ENCODE measurements around the gene TSPYL6. TPM values are rescaled to one million over a fixed set of nuclear protein-coding genes. Genes with fewer than 3 reads are reported as not detected.
"Not testable (repeated sequence)": the region's sequence is repeated elsewhere in the genome, so short reads cannot be mapped to it uniquely, and the experiment has no call there.

The TSPYL6 gene
- total RNA-seq: not detected

GRCh38 chr2:54256091-54256694, at the start of gene TSPYL6:
TSPYL6 (minus strand) TSS chr2:54256229; CDS start chr2:54256151, 78 bp downstream.
- H3K27ac Mint-ChIP-seq: no peak within 1 kb of the TSS
- no peaks in the 10 kb centered on the region for H3K4me1 Mint-ChIP-seq (ENCODE audit: low read depth)
- intact Hi-C loops (cut with micrococcal nuclease): no loop called here
- peaks cover 10% of the 10 kb centered on the region for H3K36me3 Mint-ChIP-seq (ENCODE audit: low read depth)
- no peak within 1 kb of the TSS for H3K4me3 Mint-ChIP-seq
- peaks cover 2% of the 10 kb centered on the region for H3K9me3 Mint-ChIP-seq
- CTCF ChIA-PET: no interaction called here
- DNase-seq: no peak
- no peaks in the 10 kb centered on the region for H3K27me3 Mint-ChIP-seq (ENCODE audit: low read depth)

- intact Hi-C loops (cut with micrococcal nuclease): no loop called here
- no peaks in the 10 kb centered on the region for H3K27me3 Mint-ChIP-seq (ENCODE audit: low read depth)
- DNase-seq: no peak
- no peak overlapping the region for H3K4me3 Mint-ChIP-seq
- no peaks in the 10 kb centered on the region for H3K36me3 Mint-ChIP-seq (ENCODE audit: low read depth)
- CTCF ChIA-PET: no interaction called here
- H3K27ac Mint-ChIP-seq: no peak overlapping the region
- no peaks in the 10 kb centered on the region for H3K4me1 Mint-ChIP-seq (ENCODE audit: low read depth)
- no peaks in the 10 kb centered on the region for H3K9me3 Mint-ChIP-seq
Observed at GRCh38 chr2:54303631-54304030, 47.6 kb upstream of the TSPYL6 start.

GRCh38 chr2:54298514-54298913, 42.5 kb upstream of the TSPYL6 start:
- H3K27ac Mint-ChIP-seq: no peak overlapping the region
- H3K9me3 Mint-ChIP-seq: no peaks in the 10 kb centered on the region
- H3K4me1 Mint-ChIP-seq (ENCODE audit: low read depth): no peaks in the 10 kb centered on the region
- CTCF ChIA-PET: interaction anchor here (0.6 kb wide), 2 partner anchors 49 to 573 kb away, joined by 3 to 5 read pairs; no protein-coding TSS in a partner anchor
- H3K27me3 Mint-ChIP-seq (ENCODE audit: low read depth): no peaks in the 10 kb centered on the region
- H3K36me3 Mint-ChIP-seq (ENCODE audit: low read depth): no peaks in the 10 kb centered on the region
- intact Hi-C loops (cut with micrococcal nuclease): no loop called here
- H3K4me3 Mint-ChIP-seq: no peak overlapping the region
- DNase-seq: no peak

- H3K36me3 Mint-ChIP-seq (ENCODE audit: low read depth): peaks cover 1% of the 10 kb centered on the region
- H3K4me1 Mint-ChIP-seq (ENCODE audit: low read depth): no peaks in the 10 kb centered on the region
- H3K4me3 Mint-ChIP-seq: no peak overlapping the region
- no peaks in the 10 kb centered on the region for H3K9me3 Mint-ChIP-seq
- CTCF ChIA-PET: no interaction called here
- no peak for DNase-seq
- H3K27ac Mint-ChIP-seq: no peak overlapping the region
- intact Hi-C loops (cut with micrococcal nuclease): no loop called here
- no peaks in the 10 kb centered on the region for H3K27me3 Mint-ChIP-seq (ENCODE audit: low read depth)
Observed at GRCh38 chr2:54295911-54296310, 39.9 kb upstream of the TSPYL6 start.

- H3K4me1 Mint-ChIP-seq (ENCODE audit: low read depth); H3K27ac Mint-ChIP-seq; intact Hi-C loops (cut with micrococcal nuclease); DNase-seq; H3K4me3 Mint-ChIP-seq; CTCF ChIA-PET; H3K9me3 Mint-ChIP-seq; H3K36me3 Mint-ChIP-seq (ENCODE audit: low read depth); H3K27me3 Mint-ChIP-seq (ENCODE audit: low read depth): not testable (repeated sequence)
Observed at GRCh38 chr2:54294665-54295064, 38.6 kb upstream of the TSPYL6 start.

GRCh38 chr2:54290356-54291025, 34.5 kb upstream of the TSPYL6 start:
- DNase-seq: no peak
- CTCF ChIA-PET: interaction anchor here (1.0 kb wide), 1 partner anchor 78 kb away, joined by 3 read pairs; no protein-coding TSS in a partner anchor
- H3K27me3 Mint-ChIP-seq (ENCODE audit: low read depth): no peaks in the 10 kb centered on the region
- H3K27ac Mint-ChIP-seq: no peak overlapping the region
- H3K4me1 Mint-ChIP-seq (ENCODE audit: low read depth): no peaks in the 10 kb centered on the region
- H3K4me3 Mint-ChIP-seq: no peak overlapping the region
- intact Hi-C loops (cut with micrococcal nuclease): no loop called here
- H3K36me3 Mint-ChIP-seq (ENCODE audit: low read depth): peaks cover 1% of the 10 kb centered on the region
- no peaks in the 10 kb centered on the region for H3K9me3 Mint-ChIP-seq

- no peak for DNase-seq
- CTCF ChIA-PET: no interaction called here
- intact Hi-C loops (cut with micrococcal nuclease): no loop called here
- Mint-ChIP-seq H3K27me3 (ENCODE audit: low read depth) (no peaks in the 10 kb centered on the region), H3K4me1 (ENCODE audit: low read depth) (no peaks in the 10 kb centered on the region), H3K9me3 (no peaks in the 10 kb centered on the region), H3K36me3 (ENCODE audit: low read depth) (peaks cover 4% of the 10 kb centered on the region), H3K4me3 (no peak overlapping the region), H3K27ac (no peak overlapping the region)
Observed at GRCh38 chr2:54289917-54290316, 33.9 kb upstream of the TSPYL6 start.

GRCh38 chr2:54287532-54287931, 31.5 kb upstream of the TSPYL6 start:
- CTCF ChIA-PET: no interaction called here
- Mint-ChIP-seq H3K9me3 (no peaks in the 10 kb centered on the region), H3K4me3 (no peak overlapping the region), H3K36me3 (ENCODE audit: low read depth) (peaks cover 4% of the 10 kb centered on the region), H3K27ac (no peak overlapping the region), H3K27me3 (ENCODE audit: low read depth) (no peaks in the 10 kb centered on the region), H3K4me1 (ENCODE audit: low read depth) (no peaks in the 10 kb centered on the region)
- intact Hi-C loops (cut with micrococcal nuclease): no loop called here
- no peak for DNase-seq

- Mint-ChIP-seq H3K4me1 (ENCODE audit: low read depth) (peaks cover 4% of the 10 kb centered on the region), H3K27me3 (ENCODE audit: low read depth) (no peaks in the 10 kb centered on the region), H3K36me3 (ENCODE audit: low read depth) (peaks cover 2% of the 10 kb centered on the region), H3K4me3 (no peak overlapping the region), H3K27ac (no peak overlapping the region), H3K9me3 (no peaks in the 10 kb centered on the region)
- intact Hi-C loops (cut with micrococcal nuclease): no loop called here
- DNase-seq: no peak
- CTCF ChIA-PET: no interaction called here
Observed at GRCh38 chr2:54285451-54285850, 29.4 kb upstream of the TSPYL6 start.

- H3K36me3 Mint-ChIP-seq (ENCODE audit: low read depth): peaks cover 2% of the 10 kb centered on the region
- H3K4me1 Mint-ChIP-seq (ENCODE audit: low read depth): peaks cover 4% of the 10 kb centered on the region
- no peaks in the 10 kb centered on the region for H3K9me3 Mint-ChIP-seq
- H3K27ac Mint-ChIP-seq: no peak overlapping the region
- no peak overlapping the region for H3K4me3 Mint-ChIP-seq
- no peaks in the 10 kb centered on the region for H3K27me3 Mint-ChIP-seq (ENCODE audit: low read depth)
- intact Hi-C loops (cut with micrococcal nuclease): no loop called here
- no peak for DNase-seq
- CTCF ChIA-PET: no interaction called here
Observed at GRCh38 chr2:54284826-54285225, 28.8 kb upstream of the TSPYL6 start.

- H3K36me3 Mint-ChIP-seq (ENCODE audit: low read depth): no peaks in the 10 kb centered on the region
- no peak for DNase-seq
- peaks cover 8% of the 10 kb centered on the region for H3K4me1 Mint-ChIP-seq (ENCODE audit: low read depth)
- H3K27me3 Mint-ChIP-seq (ENCODE audit: low read depth): no peaks in the 10 kb centered on the region
- H3K4me3 Mint-ChIP-seq: no peak overlapping the region
- intact Hi-C loops (cut with micrococcal nuclease): loop anchor here (10.0 kb wide), 2 partner anchors 405 to 495 kb away; partner anchors contain the start of genes ASB3 and ERLEC1
- no peak overlapping the region for H3K27ac Mint-ChIP-seq
- no peaks in the 10 kb centered on the region for H3K9me3 Mint-ChIP-seq
- CTCF ChIA-PET: no interaction called here
Observed at GRCh38 chr2:54279385-54279784, 23.4 kb upstream of the TSPYL6 start.

GRCh38 chr2:54275541-54275940, 19.5 kb upstream of the TSPYL6 start:
- Mint-ChIP-seq H3K9me3 (no peaks in the 10 kb centered on the region), H3K4me1 (ENCODE audit: low read depth) (peaks cover 15% of the 10 kb centered on the region), H3K36me3 (ENCODE audit: low read depth) (peaks cover 5% of the 10 kb centered on the region), H3K27me3 (ENCODE audit: low read depth) (no peaks in the 10 kb centered on the region), H3K27ac (peak overlapping the region; percentile 4), H3K4me3 (no peak overlapping the region)
- no peak for DNase-seq
- intact Hi-C loops (cut with micrococcal nuclease): loop anchor here (2.0 to 10.0 kb wide), 3 partner anchors 55 to 491 kb away; partner anchors contain the start of genes ASB3 and ERLEC1
- CTCF ChIA-PET: no interaction called here

- H3K4me1 Mint-ChIP-seq (ENCODE audit: low read depth): peaks cover 15% of the 10 kb centered on the region
- CTCF ChIA-PET: no interaction called here
- peak overlapping the region; percentile 70 for H3K27ac Mint-ChIP-seq
- no peaks in the 10 kb centered on the region for H3K27me3 Mint-ChIP-seq (ENCODE audit: low read depth)
- intact Hi-C loops (cut with micrococcal nuclease): loop anchor here (2.0 to 10.0 kb wide), 3 partner anchors 56 to 490 kb away; partner anchors contain the start of genes ASB3 and ERLEC1
- H3K36me3 Mint-ChIP-seq (ENCODE audit: low read depth): peaks cover 5% of the 10 kb centered on the region
- no peak for DNase-seq
- H3K9me3 Mint-ChIP-seq: no peaks in the 10 kb centered on the region
- H3K4me3 Mint-ChIP-seq: no peak overlapping the region
Observed at GRCh38 chr2:54274781-54275242, 18.8 kb upstream of the TSPYL6 start.

All from activated naive CD4-positive, alpha-beta T cell treated with anti-CD3 and anti-CD28 coated beads for 36 hours (primary cell).